8988T (cell line): ENCODE data around the gene CCDC3.
"Not testable (repeated sequence)": the region's sequence is repeated elsewhere in the genome, so short reads cannot be mapped to it uniquely, and the experiment has no call there.

Experiments used
- DNase-seq: peaks from one replicate; pipeline ENCODE4 v3.0.0; 2011

Gene CCDC3

DNA sequence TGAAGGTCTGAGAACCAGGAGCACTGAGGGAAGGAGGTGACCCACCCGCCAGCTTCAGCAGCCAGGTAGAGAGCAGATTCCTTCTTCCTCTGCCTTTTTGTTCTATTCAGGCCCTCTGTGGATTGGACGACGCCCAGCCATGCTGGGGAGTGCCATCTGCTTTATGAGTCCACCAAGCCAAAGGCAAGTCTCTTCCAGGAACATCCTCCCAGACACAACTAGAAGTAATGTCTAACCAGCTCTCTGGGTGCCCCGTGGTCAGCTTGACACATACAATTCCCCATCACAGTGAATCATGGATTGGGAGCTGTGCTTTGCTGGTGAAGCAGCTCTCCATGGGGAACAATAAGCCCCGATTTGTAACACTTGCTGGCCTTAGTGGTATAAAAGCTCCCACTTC, 125.2 kb downstream of the CCDC3 start:
- no peak for DNase-seq

DNA sequence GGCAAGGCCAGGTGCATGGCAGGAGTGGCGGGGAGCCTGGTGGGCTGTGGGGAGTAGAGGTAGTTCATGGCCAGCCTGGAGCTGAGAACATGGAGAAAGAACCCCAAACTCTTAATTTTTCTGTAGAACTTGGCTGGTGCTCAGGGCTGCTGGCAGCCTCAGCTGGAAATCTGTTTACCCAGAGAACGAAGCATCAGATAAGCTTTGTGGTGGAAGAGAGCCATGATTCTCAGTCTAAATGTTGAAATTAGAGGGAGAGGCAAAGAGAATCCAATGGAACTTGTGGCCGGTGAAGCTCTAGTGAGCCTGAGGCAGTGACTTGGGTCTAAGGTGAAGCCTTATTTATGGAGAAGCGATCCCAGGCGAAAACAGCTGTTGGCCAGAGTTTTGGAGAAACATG, 126.4 kb downstream of the CCDC3 start:
- no peak for DNase-seq

DNA sequence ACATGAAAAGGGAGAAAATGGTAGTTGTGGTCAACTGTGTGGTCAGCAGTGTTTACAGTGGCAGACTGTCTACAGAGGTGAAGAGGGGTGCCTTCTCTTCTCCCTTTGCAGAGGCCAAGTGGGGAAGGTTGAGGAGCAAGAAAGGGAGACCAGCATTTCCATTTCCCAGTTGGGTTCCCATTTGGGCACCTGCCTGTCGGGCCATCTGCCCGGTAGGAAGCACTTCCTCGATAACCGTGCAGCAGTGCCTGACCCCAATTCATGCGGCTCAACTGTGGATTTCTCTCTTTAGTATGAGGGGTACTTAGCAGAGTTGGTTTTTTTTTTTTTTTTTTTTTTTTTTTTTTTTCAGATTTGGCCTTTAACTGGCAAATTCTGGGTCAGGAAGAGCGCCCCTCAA, 127.0 kb downstream of the CCDC3 start:
- DNase-seq = no peak

DNA sequence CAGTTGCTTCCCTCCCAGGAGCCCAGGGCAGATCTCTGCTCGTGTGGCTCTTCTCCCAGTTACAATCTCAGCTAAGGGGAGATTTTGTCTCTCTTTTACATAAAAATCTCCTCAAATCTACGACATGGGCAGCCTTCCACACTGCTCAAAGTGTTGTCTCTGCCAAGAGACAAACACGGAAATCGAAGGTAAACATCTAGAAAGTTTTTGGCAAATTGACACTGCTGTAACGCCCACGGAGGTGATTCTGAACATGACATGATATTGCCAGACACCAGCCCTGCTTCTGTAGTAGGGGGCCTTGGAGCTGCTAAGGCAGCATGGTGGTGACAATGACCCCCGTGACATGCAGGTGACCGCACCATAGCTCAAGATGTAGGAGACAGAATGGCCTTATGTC, 128.3 kb downstream of the CCDC3 start:
- DNase-seq = no peak

DNA sequence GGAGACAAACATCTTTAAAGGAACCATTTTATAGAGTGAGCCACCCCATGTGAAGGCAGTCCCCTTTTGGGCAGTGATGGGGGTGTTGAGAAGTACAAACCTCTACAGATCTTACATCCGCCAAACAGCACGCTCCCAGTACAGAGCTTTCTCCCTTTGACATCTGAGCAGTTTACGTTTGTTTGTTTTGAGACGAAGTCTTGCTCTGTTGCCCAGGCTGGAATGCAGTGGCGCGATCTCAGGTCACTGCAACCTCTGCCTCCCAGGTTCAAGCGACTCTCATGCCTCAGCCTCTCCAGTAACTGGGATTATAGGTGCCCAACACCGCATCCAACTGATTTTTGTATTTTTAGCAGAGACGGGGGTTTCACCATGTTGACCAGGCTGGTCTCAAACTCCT, 128.9 kb downstream of the CCDC3 start:
- no peak for DNase-seq

DNA sequence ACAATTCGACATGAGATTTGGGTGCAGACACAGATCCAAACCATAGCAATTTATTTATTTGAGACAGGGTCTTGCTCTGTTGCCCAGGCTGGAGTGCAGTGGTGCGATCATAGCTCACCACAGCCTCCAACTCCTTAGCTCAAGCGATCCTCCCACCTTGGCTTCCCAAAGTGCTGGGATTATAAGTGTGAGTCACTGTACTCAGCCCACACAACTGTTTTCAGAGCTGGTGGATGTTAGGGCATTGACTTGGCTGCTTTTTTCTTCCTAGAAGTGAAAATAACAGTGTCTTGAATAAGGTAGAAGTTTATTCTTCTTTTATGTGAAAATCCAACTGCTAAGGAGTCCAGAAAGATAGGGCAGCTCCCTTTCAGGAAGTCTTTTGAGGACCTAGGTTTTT, 132.1 kb downstream of the CCDC3 start:
- DNase-seq = no peak

DNA sequence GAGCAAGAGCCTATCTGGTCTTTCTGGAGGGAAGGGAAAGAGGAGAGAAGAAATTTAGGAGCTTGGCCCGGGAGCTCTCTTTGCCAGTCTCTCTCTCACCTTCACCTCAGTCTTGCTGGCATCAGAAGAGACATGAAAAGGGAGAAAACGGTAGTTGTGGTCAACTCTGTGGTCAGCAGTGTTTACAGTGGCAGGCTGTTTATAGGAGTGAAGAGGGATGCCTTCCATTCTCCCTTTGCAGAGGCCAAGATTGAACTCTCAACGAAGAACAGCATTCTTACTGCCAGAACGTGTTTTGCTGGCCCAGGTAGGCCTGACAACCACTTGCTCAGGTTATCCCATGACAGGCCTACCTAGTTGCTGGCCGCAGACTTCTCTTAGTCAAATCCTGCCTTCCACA, 133.3 kb downstream of the CCDC3 start:
- DNase-seq = no peak

DNA sequence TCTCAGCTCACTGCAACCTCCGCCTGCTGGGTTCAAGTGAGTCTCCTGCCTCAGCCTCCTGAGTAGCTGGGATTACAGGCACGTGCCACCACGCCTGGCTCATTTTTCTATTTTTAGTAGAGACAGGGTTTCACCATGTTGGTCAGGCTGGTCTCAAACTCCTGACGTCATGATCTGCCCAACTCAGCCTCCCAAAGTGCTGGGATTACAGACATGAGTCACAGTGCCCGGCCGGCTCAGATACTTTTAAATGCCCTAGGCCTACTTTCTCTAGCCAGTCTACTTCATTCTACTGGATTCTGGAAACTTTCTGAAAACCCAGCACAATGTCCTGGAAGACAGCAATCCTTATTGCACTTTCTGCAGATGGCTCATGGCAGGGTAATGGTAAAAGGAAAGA, 136.0 kb downstream of the CCDC3 start:
- not testable (repeated sequence) for DNase-seq

DNA sequence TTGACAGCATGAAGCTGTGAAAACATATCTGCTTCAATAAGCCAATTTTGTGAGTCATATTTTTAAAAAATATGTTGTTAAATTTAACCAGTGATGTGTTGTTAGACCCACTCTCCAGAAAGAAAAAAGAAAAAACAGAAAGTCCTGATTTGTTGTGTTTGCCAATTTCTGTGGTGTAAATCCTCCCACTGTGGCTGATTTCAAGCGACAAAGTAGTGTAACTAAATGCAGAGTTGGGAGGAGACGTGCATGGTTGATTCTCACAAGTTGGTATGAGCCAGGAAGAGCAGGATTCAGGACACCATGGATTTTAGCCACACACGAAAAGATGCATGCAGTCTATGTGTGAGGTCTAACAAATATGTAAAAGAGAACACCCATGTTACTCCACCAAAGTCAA, 139.1 kb downstream of the CCDC3 start:
- no peak for DNase-seq

DNA sequence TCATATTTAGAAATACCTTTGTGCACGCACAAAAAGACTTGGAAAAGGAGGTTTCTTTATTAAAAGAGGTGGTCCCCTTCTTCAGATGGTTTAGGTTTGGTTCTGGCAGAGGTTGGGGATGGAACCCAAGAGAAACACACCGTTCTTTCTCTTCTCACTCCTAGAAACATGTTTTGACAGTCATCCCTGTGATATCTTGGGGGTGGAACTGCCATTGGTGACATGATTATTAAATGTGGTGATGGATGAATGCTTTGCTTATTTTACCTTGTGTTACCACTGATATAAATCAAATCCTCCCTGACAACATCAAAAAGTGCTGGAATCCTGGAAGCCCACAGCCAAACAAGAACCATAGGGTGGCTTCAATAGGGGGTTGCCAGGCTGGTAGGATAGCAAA, 146.5 kb downstream of the CCDC3 start:
- no peak for DNase-seq

DNA sequence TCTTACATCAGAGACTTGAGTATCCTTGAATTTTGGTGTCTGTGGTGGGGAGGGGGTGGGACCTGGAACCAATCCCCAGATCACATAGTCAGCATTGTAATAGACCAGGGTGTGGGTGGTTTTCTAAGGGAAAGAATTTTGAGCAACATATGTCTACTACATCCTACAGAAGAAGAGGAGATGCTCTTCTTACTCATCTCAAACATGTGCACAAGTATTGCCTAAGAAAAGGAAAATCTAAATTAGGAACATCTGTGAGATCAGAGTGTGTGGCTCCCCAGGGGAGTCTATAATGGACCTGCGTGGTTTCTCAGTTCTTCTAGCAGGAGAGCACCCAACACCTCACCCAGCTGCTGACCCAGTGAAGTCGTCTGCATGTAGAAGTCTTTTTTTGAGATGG, 148.8 kb downstream of the CCDC3 start:
- DNase-seq = no peak

DNA sequence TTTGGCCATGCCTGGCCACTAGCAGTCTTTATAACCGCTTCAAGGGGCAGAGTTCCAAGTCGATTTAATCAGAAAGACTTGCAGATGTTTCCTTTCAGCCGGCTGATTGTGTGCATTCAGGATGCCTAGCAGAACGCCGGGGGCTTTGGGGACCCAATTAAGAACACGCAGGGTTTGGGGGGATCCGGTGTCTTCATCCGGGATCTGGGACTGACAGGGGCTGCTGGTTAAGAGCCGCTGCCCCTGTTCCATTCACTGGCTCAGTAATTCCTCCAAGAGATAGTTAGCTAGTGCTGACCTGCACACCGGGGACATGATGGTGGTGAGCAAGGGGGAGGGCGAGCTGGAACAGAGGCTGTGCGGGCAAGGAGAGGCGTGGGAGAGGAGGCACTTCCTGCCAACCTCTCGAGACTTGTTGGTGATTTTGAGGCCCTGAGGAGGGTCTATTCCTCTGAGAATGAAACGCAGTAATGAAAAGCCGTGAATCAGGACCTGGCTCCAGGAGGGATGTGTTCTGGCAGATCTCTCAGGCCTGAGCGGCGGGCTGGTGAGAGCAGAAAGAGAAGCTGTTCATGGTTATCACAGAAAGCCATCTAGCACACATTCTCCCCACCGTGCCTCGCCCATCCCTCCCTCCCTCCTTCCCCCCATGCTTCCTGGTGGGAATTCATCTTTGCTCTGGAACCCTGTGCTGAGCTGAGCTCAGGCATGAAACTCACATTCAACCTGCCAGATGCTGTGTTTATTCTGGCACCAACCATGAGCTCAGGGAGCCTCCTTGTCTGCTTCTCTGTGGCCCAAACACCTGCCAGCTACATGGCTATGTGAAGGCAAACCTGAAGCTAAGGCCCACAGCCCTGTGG, 152.0 kb downstream of the CCDC3 start:
- no peak for DNase-seq

DNA sequence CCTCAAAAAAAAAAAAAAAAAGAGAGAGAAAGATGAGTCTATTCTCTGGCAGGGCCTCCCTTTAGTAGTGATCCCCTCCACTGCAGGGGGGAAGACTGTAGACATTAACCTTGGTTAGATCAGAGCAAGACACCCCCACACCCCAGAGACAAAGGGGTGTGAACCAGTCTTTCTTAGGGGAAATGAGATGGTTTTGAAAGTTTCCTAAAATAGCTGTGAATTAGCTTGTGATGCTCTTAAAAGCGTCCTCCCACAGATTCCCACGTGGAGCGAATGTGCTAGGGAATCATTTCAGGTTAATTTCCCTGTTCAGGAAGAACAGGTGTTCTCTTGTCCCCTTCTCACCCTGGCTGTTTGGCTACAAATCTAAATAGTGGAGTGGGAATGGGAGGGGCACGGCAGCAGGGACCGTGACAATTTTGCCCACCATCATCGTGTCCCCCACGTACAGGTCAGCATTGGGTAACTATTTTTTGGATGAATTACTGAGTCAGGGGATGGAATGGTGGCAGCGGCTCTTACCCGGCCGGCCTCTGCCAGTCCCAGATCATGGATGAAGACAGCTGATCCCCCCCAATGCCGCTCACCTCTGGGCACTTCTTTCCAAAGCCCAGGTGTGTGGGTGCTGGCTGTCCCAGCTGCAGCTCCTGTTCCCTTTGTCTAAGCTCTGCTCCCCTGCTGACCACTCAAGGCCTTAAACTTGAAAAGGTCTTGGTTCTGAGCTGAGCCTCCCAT, 152.9 kb downstream of the CCDC3 start:
- DNase-seq = no peak

DNA sequence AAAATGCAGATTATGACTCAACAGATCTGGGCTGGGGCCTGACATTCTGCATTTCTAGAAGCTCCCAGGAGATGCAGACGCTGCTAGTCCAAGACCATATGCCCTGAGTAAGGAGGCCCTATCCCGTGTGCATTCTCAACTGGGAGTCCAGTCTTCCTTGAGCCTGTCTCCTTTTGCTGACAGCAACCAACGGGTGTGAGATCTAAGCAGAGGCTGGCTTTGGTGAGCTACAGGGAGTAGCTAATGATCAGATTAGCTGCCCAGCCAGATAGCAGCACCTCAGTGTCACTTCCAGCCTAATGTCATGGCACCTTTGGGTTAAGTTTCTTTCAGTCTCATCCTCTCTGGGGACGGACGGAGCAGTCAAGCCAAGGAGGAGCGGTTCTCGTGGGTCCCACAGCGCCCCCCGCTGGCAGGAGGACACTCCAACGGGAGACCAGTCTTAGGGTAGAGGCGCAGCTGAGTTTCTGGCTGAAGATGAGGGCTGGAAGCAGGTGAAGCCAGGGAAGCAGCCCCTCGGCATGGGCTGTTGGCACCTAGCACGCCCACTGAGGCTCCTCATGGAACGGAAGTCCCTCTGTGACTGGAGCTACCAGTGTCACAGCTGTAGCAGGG, 154.0 kb downstream of the CCDC3 start:
- DNase-seq = peak; percentile 44

DNA sequence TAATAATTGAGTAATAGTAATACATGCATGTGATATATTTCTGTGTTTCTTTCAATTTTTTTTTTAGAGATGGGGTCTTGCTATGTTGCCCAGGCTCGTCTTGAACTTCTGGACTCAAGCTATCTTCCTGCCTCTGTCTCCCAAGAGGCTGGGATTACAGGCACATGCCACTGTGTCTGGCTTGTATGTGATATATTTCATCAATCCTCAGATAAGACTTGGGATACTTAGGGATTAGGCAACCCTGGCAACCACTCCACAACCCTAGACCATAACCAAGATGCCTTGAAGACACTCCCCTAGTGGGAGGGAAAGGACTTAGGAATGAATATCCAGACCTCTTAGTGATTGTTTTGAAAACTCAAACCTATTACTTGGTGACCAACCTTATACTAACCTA, 154.8 kb downstream of the CCDC3 start:
- DNase-seq = no peak
